Esophagus squamous epithelium (tissue), 5 donors: ENCODE data around the gene PCK1. TPM values are rescaled to one million over a fixed set of nuclear protein-coding genes. Genes with fewer than 3 reads are reported as not detected.

Experiments used
- DNase-seq: peaks from one replicate; lab custom pipeline; 2025; lab: John Stamatoyannopoulos, UW
- H3K27ac ChIP-seq, 4 donors: fragments of 200-600 bp; sonication (generic); one replicate each; pipeline ENCODE4 v1.5.1; 2016 to 2019; ENCODE audit warnings: mild to moderate bottlenecking in 1 of 4
- H3K27me3 ChIP-seq, 4 donors: fragments of 200-600 bp; sonication (generic); 1 replicate in 3 of 4; 2 replicates in 1 of 4; pipeline versions ENCODE4 v1.5.1 to v1.6.0; 2017 to 2021; ENCODE audit warnings: antibody characterized with exemption in 1 of 4
- H3K36me3 ChIP-seq, 3 donors: fragments of 200-600 bp; sonication (generic); one replicate each; pipeline ENCODE4 v1.5.1; 2016 to 2019
- H3K4me1 ChIP-seq, 3 donors: fragments of 200-600 bp; sonication (generic); one replicate each; pipeline ENCODE4 v1.5.1; 2017 to 2019
- H3K4me3 ChIP-seq, 4 donors: fragments of 200-600 bp; sonication (generic); 1 replicate in 3 of 4; 2 replicates in 1 of 4; pipeline ENCODE4 v1.5.1; 2016 to 2019; ENCODE audit warnings: mild to moderate bottlenecking in 2 of 4, moderate library complexity in 1 of 4
- H3K9me3 ChIP-seq, 3 donors: fragments of 200-600 bp; sonication (generic); one replicate each; pipeline ENCODE4 v1.5.1; 2016 to 2019
- POLR2A ChIP-seq, 4 donors: fragments of 450-650 bp; IDR thresholded peaks; one replicate each; pipeline ENCODE4 v1.6.1; 2017; ENCODE audit warnings: antibody characterized with exemption in 4 of 4, mild to moderate bottlenecking in 4 of 4, moderate library complexity in 3 of 4
- WGBS, 2 donors: methylation state at CpG; one replicate each; pipeline ENCODE4 v1.1.5; 2018; 5-methylcytosine and 5-hydroxymethylcytosine counted together
- intact Hi-C: fragments of 100-400 bp; cut with DNase I; formaldehyde crosslinking; loops from one replicate; pipeline ENCODE4 v1.15.0; 2022
- total RNA-seq, 4 donors: library from RNA; depleted of rRNA; stranded (reverse); fragments of >200 nt; gene quantifications; one replicate each; pipeline ENCODE4 v1.1.0, GENCODE V29; 2016
- TF ChIP-seq, protein P1 (sequence below), 6 experiments: fragments of 450-650 bp in 4 of 6; fragments of 200-600 bp in 2 of 6; sonication (generic) in 2 of 6; IDR thresholded peaks; one replicate each; pipeline ENCODE4 v1.5.1; 2016 to 2019; ENCODE audit warnings: antibody characterized with exemption in 6 of 6, mild to moderate bottlenecking in 4 of 6, moderate library complexity in 4 of 6
- donor health status: DM: yes; HTN: yes; CAD: no.

The PCK1 gene
- total RNA-seq, 4 donors from 2014 or later: 0.38 to 1.4 (median 0.65) TPM

DNA sequence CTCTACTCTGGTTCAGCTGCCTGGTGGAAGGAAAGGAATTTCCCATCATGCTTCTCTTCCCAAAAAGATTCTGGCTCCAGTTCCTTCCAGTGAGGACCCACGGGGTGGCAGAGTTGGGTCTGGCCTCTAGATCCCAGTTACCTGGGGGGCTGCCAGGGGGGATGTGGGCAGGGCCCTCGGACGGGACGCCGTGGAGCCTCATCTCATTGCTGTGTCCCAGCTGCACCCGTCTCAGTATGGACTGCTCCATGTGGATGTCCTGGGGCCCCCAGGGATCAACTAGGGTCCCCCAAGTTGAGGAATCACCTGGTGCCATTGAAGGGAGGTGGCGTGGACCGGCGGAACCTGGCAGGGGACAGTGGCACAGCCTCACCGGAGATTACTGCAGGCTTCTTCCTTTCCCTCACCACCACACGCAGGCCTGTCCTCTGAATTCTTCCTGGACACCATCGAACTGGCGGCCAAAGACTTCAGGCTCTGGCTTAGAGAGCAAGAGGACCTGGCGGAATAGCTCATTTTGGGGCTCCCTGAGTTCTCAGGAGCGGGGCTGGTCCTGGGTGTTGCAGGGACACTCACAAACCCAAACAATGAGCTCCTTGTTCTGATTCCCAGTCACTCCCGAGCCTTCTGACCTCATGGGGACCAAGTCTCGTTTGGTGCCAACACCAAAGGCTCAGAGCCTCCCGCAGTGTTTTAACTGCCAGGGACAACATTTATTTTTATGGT, 50.8 kb downstream of the PCK1 start:
- H3K36me3 ChIP-seq: peaks cover 0 to 3% (median 0%) of the 10 kb centered on the region in 3 donors
- intact Hi-C loops: no loop called here
- H3K9me3 ChIP-seq: no peaks in the 10 kb centered on the region
- no peaks in the 10 kb centered on the region for H3K4me1 ChIP-seq
- no peak for DNase-seq
- WGBS, 2 donors: 81 to 95% methylated on average over 8 to 12 of the region's 18 CpGs
- no peak for TF ChIP-seq POLR2A (IDR thresholded peaks at IDR 0.05)
- TF ChIP-seq, protein P1, sequence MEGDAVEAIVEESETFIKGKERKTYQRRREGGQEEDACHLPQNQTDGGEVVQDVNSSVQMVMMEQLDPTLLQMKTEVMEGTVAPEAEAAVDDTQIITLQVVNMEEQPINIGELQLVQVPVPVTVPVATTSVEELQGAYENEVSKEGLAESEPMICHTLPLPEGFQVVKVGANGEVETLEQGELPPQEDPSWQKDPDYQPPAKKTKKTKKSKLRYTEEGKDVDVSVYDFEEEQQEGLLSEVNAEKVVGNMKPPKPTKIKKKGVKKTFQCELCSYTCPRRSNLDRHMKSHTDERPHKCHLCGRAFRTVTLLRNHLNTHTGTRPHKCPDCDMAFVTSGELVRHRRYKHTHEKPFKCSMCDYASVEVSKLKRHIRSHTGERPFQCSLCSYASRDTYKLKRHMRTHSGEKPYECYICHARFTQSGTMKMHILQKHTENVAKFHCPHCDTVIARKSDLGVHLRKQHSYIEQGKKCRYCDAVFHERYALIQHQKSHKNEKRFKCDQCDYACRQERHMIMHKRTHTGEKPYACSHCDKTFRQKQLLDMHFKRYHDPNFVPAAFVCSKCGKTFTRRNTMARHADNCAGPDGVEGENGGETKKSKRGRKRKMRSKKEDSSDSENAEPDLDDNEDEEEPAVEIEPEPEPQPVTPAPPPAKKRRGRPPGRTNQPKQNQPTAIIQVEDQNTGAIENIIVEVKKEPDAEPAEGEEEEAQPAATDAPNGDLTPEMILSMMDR (IDR thresholded peaks at IDR 0.05): no peak
- H3K27ac ChIP-seq: no peak overlapping the region
- peaks cover 0 to 44% (median 0%) of the 10 kb centered on the region in 4 donors for H3K27me3 ChIP-seq
- no peak overlapping the region for H3K4me3 ChIP-seq

GRCh38 chr20:57612436-57612835, 51.5 kb downstream of the PCK1 start:
- TF ChIP-seq POLR2A (IDR thresholded peaks at IDR 0.05): no peak
- H3K27ac ChIP-seq: no peak overlapping the region
- no peak overlapping the region for H3K4me3 ChIP-seq
- H3K36me3 ChIP-seq: peaks cover 0 to 3% (median 0%) of the 10 kb centered on the region in 3 donors
- intact Hi-C loops: no loop called here
- no peaks in the 10 kb centered on the region for H3K4me1 ChIP-seq
- WGBS, 2 donors: 85 to 86% methylated on average over 6 to 7 of the region's 7 CpGs
- no peak for DNase-seq
- peaks cover 0 to 45% (median 0%) of the 10 kb centered on the region in 4 donors for H3K27me3 ChIP-seq
- no peaks in the 10 kb centered on the region for H3K9me3 ChIP-seq

DNA sequence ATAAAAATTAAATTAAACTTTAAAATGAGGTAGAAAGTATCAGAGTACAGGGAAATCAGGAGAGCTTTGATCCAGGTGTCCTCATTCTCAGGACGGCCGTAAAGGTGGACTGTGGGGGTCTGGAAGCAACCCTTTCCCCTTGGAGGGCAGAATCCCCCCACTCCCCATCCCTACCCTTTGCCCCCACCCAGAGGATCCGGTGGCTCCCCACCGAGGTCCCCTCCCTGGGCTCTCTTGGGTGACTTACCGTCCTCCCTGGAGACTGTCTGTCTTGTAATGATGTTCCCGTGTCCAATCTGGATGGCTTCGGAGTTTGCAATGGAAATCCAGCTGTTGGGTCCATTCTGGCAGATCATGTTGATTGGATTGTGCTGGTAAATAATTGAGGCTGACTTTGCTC, 52.0 kb downstream of the PCK1 start:
- no peak for DNase-seq
- 83 to 88% methylated on average over 5 to 7 of the region's 7 CpGs for WGBS, 2 donors
- Histone ChIP-seq H3K36me3 (peaks cover 0 to 3% (median 0%) of the 10 kb centered on the region in 3 donors), H3K4me1 (peaks cover 0 to 4% (median 4%) of the 10 kb centered on the region in 3 donors), H3K27me3 (peaks cover 0 to 45% (median 0%) of the 10 kb centered on the region in 4 donors), H3K9me3 (no peaks in the 10 kb centered on the region), H3K4me3 (no peak overlapping the region), H3K27ac (no peak overlapping the region)
- TF ChIP-seq POLR2A (IDR thresholded peaks at IDR 0.05): no peak
- TF ChIP-seq, protein P1 (IDR thresholded peaks at IDR 0.05): no peak
- intact Hi-C loops: no loop called here

- intact Hi-C loops: no loop called here
- TF ChIP-seq, protein P1 (IDR thresholded peaks at IDR 0.05): no peak
- TF ChIP-seq POLR2A (IDR thresholded peaks at IDR 0.05): no peak
- H3K4me3 ChIP-seq: no peak overlapping the region
- H3K27ac ChIP-seq: no peak overlapping the region
- peaks cover 0 to 3% (median 0%) of the 10 kb centered on the region in 3 donors for H3K36me3 ChIP-seq
- no peaks in the 10 kb centered on the region for H3K9me3 ChIP-seq
- H3K4me1 ChIP-seq: peaks cover 0 to 10% (median 10%) of the 10 kb centered on the region in 3 donors
- WGBS, 2 donors: 80 to 84% methylated on average over 10 of the region's 12 CpGs
- no peak for DNase-seq
- H3K27me3 ChIP-seq: peaks cover 0 to 40% (median 0%) of the 10 kb centered on the region in 4 donors
Observed at GRCh38 chr20:57613481-57613921, 52.6 kb downstream of the PCK1 start.

DNA sequence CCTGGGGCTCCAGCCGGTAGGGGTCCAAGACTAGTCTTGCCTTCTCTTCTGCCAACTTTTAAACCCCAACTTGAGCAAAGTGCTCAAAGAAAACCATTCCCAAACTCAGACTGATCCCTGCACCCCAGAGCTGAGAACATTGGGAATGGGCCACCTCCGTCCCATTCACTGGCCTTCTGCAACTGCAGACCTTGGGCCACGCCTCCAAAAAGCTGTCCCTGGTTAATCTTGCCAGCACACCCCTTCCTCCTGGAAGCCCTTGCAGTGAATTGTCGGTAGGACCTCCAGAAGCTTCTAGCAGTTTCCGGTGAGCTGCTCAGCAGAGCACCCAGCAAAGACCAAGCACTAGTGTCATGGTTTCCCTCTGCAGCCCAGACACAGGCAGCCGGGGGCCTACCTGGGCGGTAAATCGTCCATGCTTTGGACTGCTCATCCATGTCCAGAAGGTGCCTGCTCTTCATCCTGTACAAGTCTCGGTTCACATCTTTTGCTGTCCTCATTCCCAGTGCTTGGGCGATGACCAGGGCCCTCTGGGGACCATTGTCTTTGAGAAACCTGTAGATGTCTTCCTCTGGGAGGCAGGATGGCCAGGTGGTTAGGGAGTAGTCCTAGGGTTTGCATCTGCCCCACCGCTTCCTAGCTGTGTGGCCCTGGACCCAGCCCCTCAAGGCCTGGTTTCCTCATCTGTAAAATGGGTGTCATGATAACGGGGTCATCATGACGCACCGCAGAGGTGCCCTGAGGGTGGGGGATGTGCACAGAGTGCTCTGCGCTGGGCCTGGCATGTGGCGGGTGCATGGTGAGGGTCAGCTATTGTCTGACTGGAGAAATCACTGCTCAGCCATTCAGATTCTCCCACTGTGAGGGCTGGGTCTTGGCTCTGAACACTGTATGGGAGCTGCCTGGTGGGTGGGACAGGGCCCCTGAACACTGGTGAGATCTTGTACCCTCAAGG, 53.9 kb downstream of the PCK1 start:
- Histone ChIP-seq H3K4me1 (peaks cover 0 to 20% (median 11%) of the 10 kb centered on the region in 3 donors), H3K27me3 (peaks cover 0 to 28% (median 0%) of the 10 kb centered on the region in 4 donors), H3K9me3 (no peaks in the 10 kb centered on the region), H3K27ac (no peak overlapping the region), H3K4me3 (no peak overlapping the region), H3K36me3 (peaks cover 0 to 3% (median 0%) of the 10 kb centered on the region in 3 donors)
- no peak for DNase-seq
- TF ChIP-seq, protein P1 (IDR thresholded peaks at IDR 0.05): no peak
- no peak for TF ChIP-seq POLR2A (IDR thresholded peaks at IDR 0.05)
- WGBS, 2 donors: 82 to 85% methylated on average over 9 to 12 of the region's 16 CpGs
- intact Hi-C loops: no loop called here
